Stimulated activated CD8-positive, alpha-beta memory T cell treated with anti-CD3 and anti-CD28 coated beads, Interleukin-7, amount 100 ng/mL, for 1 hour (primary cell): ENCODE results near the gene ZBTB40.

Experiments used
- DNase-seq, 2 donors: peaks; one replicate each; pipeline ENCODE4 v3.0.0-alpha.2; 2020; ENCODE audit warnings: low read depth in 2 of 2

Gene ZBTB40

GRCh38 chr1:22533244-22533895, 81.7 kb downstream of the ZBTB40 start:
- no peak for DNase-seq

GRCh38 chr1:22534951-22535350, 83.3 kb downstream of the ZBTB40 start:
- no peak for DNase-seq

- DNase-seq: no peak
These were observed 83.7 kb downstream of the ZBTB40 start for GRCh38 chr1:22535399-22535798.

- no peak for DNase-seq
These were observed 84.9 kb downstream of the ZBTB40 start for GRCh38 chr1:22536506-22536905.

- no peak for DNase-seq
These were observed 85.9 kb downstream of the ZBTB40 start for GRCh38 chr1:22537441-22538139.

GRCh38 chr1:22539510-22540118, 88.0 kb downstream of the ZBTB40 start:
- no peak for DNase-seq

- no peak for DNase-seq
These were observed 88.7 kb downstream of the ZBTB40 start for GRCh38 chr1:22540337-22540736.

GRCh38 chr1:22542886-22543285, 91.2 kb downstream of the ZBTB40 start:
- no peak for DNase-seq

GRCh38 chr1:22543679-22544078, 92.0 kb downstream of the ZBTB40 start:
- DNase-seq: no peak

GRCh38 chr1:22544606-22545005, 93.0 kb downstream of the ZBTB40 start:
- no peak for DNase-seq

- DNase-seq: no peak
These were observed 93.5 kb downstream of the ZBTB40 start for GRCh38 chr1:22545141-22545540.

- DNase-seq: no peak
These were observed 95.7 kb downstream of the ZBTB40 start for GRCh38 chr1:22547186-22547817.

GRCh38 chr1:22547818-22548462, 96.3 kb downstream of the ZBTB40 start:
- no peak for DNase-seq

- DNase-seq: no peak
These were observed 98.4 kb downstream of the ZBTB40 start for GRCh38 chr1:22550021-22550420.

- no peak for DNase-seq
These were observed 99.9 kb downstream of the ZBTB40 start for GRCh38 chr1:22551591-22551990.

- DNase-seq: no peak
These were observed 100.4 kb downstream of the ZBTB40 start for GRCh38 chr1:22552021-22552420.

GRCh38 chr1:22553104-22553880, 101.6 kb downstream of the ZBTB40 start:
- DNase-seq: no peak

GRCh38 chr1:22553991-22554522, 102.4 kb downstream of the ZBTB40 start:
- no peak for DNase-seq

- no peak for DNase-seq
These were observed 103.7 kb downstream of the ZBTB40 start for GRCh38 chr1:22555371-22555656.

- DNase-seq: no peak
These were observed 104.9 kb downstream of the ZBTB40 start for GRCh38 chr1:22556391-22557104.
